ENCODE results near the gene UGT1A5. TPM values are rescaled to one million over a fixed set of nuclear protein-coding genes. Genes with fewer than 3 reads are reported as not detected.

UGT1A5 gene
- total and polyA plus RNA-seq, 2 of the 8 experiments (the other 6 are each of a cell fraction or from before 2014, with no cell fraction given): not detected

GRCh38 chr2:233772583-233772982 lies 59.9 kb downstream of the UGT1A5 start:
- no peak overlapping the region for H3K27ac ChIP-seq (ENCODE audit: low read depth, low read length)
- no peak overlapping the region for H2BK12ac ChIP-seq (ENCODE audit: low read depth, low read length)
- H4K91ac ChIP-seq (replicated peaks; ENCODE audit: insufficient read length, low read length): no peak overlapping the region
- H3K9me3 ChIP-seq (ENCODE audit: insufficient read depth in 2 of 2, low read depth in 1 of 2, low read length in 1 of 2): peaks cover 7 to 15% of the 10 kb centered on the region in 2 experiments; a peak in 3 of 4 replicates
- no peak overlapping the region for H2BK20ac ChIP-seq (ENCODE audit: low read length)
- no peaks in the 10 kb centered on the region for H4K20me1 ChIP-seq (replicated peaks in 1 of 2; ENCODE audit: control insufficient read depth in 1 of 2, insufficient read depth in 2 of 2, low read length in 2 of 2)
- H4K5ac ChIP-seq (ENCODE audit: insufficient read length, low read depth, low read length): no peak overlapping the region
- H2BK120ac ChIP-seq (replicated peaks; ENCODE audit: low read depth, low read length): no peak overlapping the region
- no peak overlapping the region for H2BK5ac ChIP-seq (ENCODE audit: low read depth, low read length)
- H3K23me2 ChIP-seq (ENCODE audit: low read depth, low read length): peaks cover 2% of the 10 kb centered on the region; the same call in 1 of the 2 replicates
- FAIRE-seq (no peak), DNase-seq (ENCODE audit: low read depth in 1 of 2, low spot score in 2 of 2) (no peak)
- ChIA-PET CTCF (ENCODE audit: partially characterized antibody) (no interaction called here), POLR2A (ENCODE audit: partially characterized antibody) (no interaction called here)
- no peak overlapping the region for H3K14ac ChIP-seq (ENCODE audit: insufficient read length)
- no peaks in the 10 kb centered on the region for H3K79me1 ChIP-seq (ENCODE audit: low read depth, low read length)
- WGBS, 2 experiments (ENCODE audit: extremely low coverage in 1 of 2, insufficient coverage in 1 of 2, insufficient read length in 1 of 2, insufficient replicate concordance in 2 of 2, low coverage in 1 of 2, low lambda C conversion rate in 2 of 2, missing lambda C conversion rate in 1 of 2): 93% methylated on average over 5 of the region's 5 CpGs; no CpG with 5 or more reads in 1 of the 2 experiments
- H3K27me3 ChIP-seq (replicated peaks in 1 of 4; ENCODE audit: control insufficient read depth in 3 of 4, extremely low read depth in 1 of 4, insufficient read depth in 3 of 4, low read length in 3 of 4): no peaks in the 10 kb centered on the region
- no peak overlapping the region for H3K9ac ChIP-seq (replicated peaks in 1 of 4; ENCODE audit: extremely low read depth in 1 of 4, low read depth in 3 of 4, low read length in 3 of 4)
- H2AFZ ChIP-seq (ENCODE audit: low read length): no peak overlapping the region
- H3K4me1 ChIP-seq (replicated peaks in 1 of 4; ENCODE audit: control insufficient read depth in 3 of 4, insufficient read depth in 4 of 4, low read length in 3 of 4): no peaks in the 10 kb centered on the region; a peak in 1 of 7 replicates
- H3K4me3 ChIP-seq (ENCODE audit: extremely low read depth in 1 of 4, insufficient read depth in 2 of 4, low read depth in 3 of 4, low read length in 4 of 4): no peak overlapping the region
- no peak overlapping the region for H3K4ac ChIP-seq (replicated peaks; ENCODE audit: insufficient read length, low read depth, low read length)
- H3K23ac ChIP-seq (ENCODE audit: insufficient read length): no peak overlapping the region
- H4K8ac ChIP-seq (ENCODE audit: extremely low read depth, insufficient read depth, low read length): no peak overlapping the region
- H3K18ac ChIP-seq (ENCODE audit: extremely low read depth, low read length): no peak overlapping the region
- no peak overlapping the region for H3K56ac ChIP-seq (replicated peaks; ENCODE audit: insufficient read length, low read depth, low read length)
- H3K4me2 ChIP-seq (ENCODE audit: insufficient read depth in 1 of 2, low read depth in 2 of 2, low read length in 2 of 2): no peak overlapping the region
- H3K79me2 ChIP-seq (ENCODE audit: control insufficient read depth in 1 of 2, insufficient read depth in 2 of 2, low read length in 2 of 2): no peaks in the 10 kb centered on the region
- no peak overlapping the region for H2BK15ac ChIP-seq (ENCODE audit: low read length)
- H3K36me3 ChIP-seq (ENCODE audit: control insufficient read depth in 2 of 4, insufficient read depth in 4 of 4, low read length in 3 of 4): no peaks in the 10 kb centered on the region
- H2AK5ac ChIP-seq (ENCODE audit: low read depth, low read length): no peak overlapping the region
- no peak for TF ChIP-seq RBBP5 (IDR thresholded peaks at IDR 0.05; ENCODE audit: borderline replicate concordance, low read depth, low read length)
- TF ChIP-seq ASH2L (IDR thresholded peaks at IDR 0.05; ENCODE audit: low read length): no peak
- TF ChIP-seq GABPA (IDR thresholded peaks at IDR 0.05; ENCODE audit: borderline replicate concordance, insufficient read depth, low read length): no peak
- no peak for TF ChIP-seq MAFK (IDR thresholded peaks at IDR 0.05; ENCODE audit: low read depth, low read length)
- TF ChIP-seq CREB1 (IDR thresholded peaks at IDR 0.05): no peak
- no peak for TF ChIP-seq BCL11A (IDR thresholded peaks at IDR 0.05; ENCODE audit: low read depth in 2 of 2, low read length in 2 of 2)
- no peak for TF ChIP-seq JUN (IDR thresholded peaks at IDR 0.05; ENCODE audit: low read depth, low read length)
- TF ChIP-seq NRF1 (IDR thresholded peaks at IDR 0.05; ENCODE audit: low read depth, low read length): no peak
- TF ChIP-seq SAP30 (IDR thresholded peaks at IDR 0.05; ENCODE audit: insufficient read depth, insufficient replicate concordance, low read length): no peak
- TF ChIP-seq RAD21 (IDR thresholded peaks at IDR 0.05 in 1 of 2, conservative IDR thresholded peaks at IDR 0.05 in 1 of 2; ENCODE audit: low read depth in 2 of 2, low read length in 2 of 2): no peak
- no peak for TF ChIP-seq GTF2F1 (IDR thresholded peaks at IDR 0.05; ENCODE audit: borderline replicate concordance, low read depth, low read length)
- TF ChIP-seq SP4 (IDR thresholded peaks at IDR 0.05; ENCODE audit: low read length): no peak
- no peak for TF ChIP-seq NANOG (IDR thresholded peaks at IDR 0.05; ENCODE audit: insufficient read depth, low read depth, low read length, poor library complexity, severe bottlenecking)
- TF ChIP-seq EZH2 (IDR thresholded peaks at IDR 0.05; ENCODE audit: low read depth, low read length, severe bottlenecking): no peak

All from H1 (cell line).